ENCODE measurements around the gene DEDD. TPM values are rescaled to one million over a fixed set of nuclear protein-coding genes. Genes with fewer than 3 reads are reported as not detected.
A peak's percentile ranks its signal among the peaks of the same experiment; 100 is the strongest.

DEDD gene
- total RNA-seq, 1 experiment from 2014 or later, result 39.2 TPM

- no peak for TF ChIP-seq ESRRA (CRISPR knock-in tag; IDR thresholded peaks at IDR 0.05; ENCODE audit: borderline replicate concordance)
- TF ChIP-seq NFE2L1 (CRISPR knock-in tag; IDR thresholded peaks at IDR 0.05), result no peak
- no peak for TF ChIP-seq USF2 (CRISPR knock-in tag; IDR thresholded peaks at IDR 0.05)
- no peak for TF ChIP-seq HMGXB4 (CRISPR knock-in tag; IDR thresholded peaks at IDR 0.05)
- TF ChIP-seq CREM (CRISPR knock-in tag; IDR thresholded peaks at IDR 0.05), result no peak
Measured at GRCh38 chr1:161088587-161089110, 43.8 kb downstream of the DEDD start (continued).

GRCh38 chr1:161086457-161086856, 46.0 kb downstream of the DEDD start:
- H3K4me1 Mint-ChIP-seq, result peaks cover 31% of the 10 kb centered on the region

GRCh38 chr1:161085165-161085564, 47.3 kb downstream of the DEDD start:
- POLR2A ChIA-PET, result interaction anchor here (0.7 kb wide), 1 partner anchor 64 kb away, joined by 4 read pairs; the partner anchor contains the start of gene F11R
- Mint-ChIP-seq H3K27ac (no peak overlapping the region), H3K36me3 (no peaks in the 10 kb centered on the region), H3K27me3 (ENCODE audit: low read depth) (no peaks in the 10 kb centered on the region; the same call in 1 of the 2 replicates), H3K4me3 (no peak overlapping the region), H3K9me3 (no peaks in the 10 kb centered on the region), H3K4me1 (peaks cover 41% of the 10 kb centered on the region)
- ATAC-seq (no peak), DNase-seq (ENCODE audit: low spot score) (no peak)
- CTCF ChIA-PET, result interaction anchor here (0.6 to 4.0 kb wide), 4 partner anchors 13 to 29 kb away, joined by 3 to 24 read pairs (median 6); partner anchors contain the start of genes ARHGAP30 and KLHDC9
- TF ChIP-seq AFF4 (CRISPR knock-in tag; IDR thresholded peaks at IDR 0.05; ENCODE audit: borderline replicate concordance), result no peak
- TF ChIP-seq HMGXB4 (CRISPR knock-in tag; IDR thresholded peaks at IDR 0.05), result no peak
- TF ChIP-seq STAT6 (CRISPR knock-in tag; conservative IDR thresholded peaks at IDR 0.05; ENCODE audit: low read depth), result no peak
- TF ChIP-seq SMAD4 (CRISPR knock-in tag; IDR thresholded peaks at IDR 0.05), result no peak
- no peak for TF ChIP-seq ELF4 (CRISPR knock-in tag; IDR thresholded peaks at IDR 0.05; ENCODE audit: low read depth)

More at GRCh38 chr1:161086457-161086856, 46.0 kb downstream of the DEDD start:
- no peaks in the 10 kb centered on the region for H3K36me3 Mint-ChIP-seq
- H3K4me3 Mint-ChIP-seq, result no peak overlapping the region
- H3K27me3 Mint-ChIP-seq (ENCODE audit: low read depth), result no peaks in the 10 kb centered on the region
- ATAC-seq, result peak; percentile 29; the same call in 1 of the 2 replicates
- ChIA-PET CTCF (interaction anchor here (1.2 to 4.0 kb wide), 4 partner anchors 11 to 89 kb away, joined by 4 to 24 read pairs (median 6); partner anchors contain the start of genes ARHGAP30 and KLHDC9), POLR2A (no interaction called here)
- H3K27ac Mint-ChIP-seq, result no peak overlapping the region
- H3K9me3 Mint-ChIP-seq, result no peaks in the 10 kb centered on the region
- TF ChIP-seq USF2 (CRISPR knock-in tag; IDR thresholded peaks at IDR 0.05) (no peak), STAT6 (CRISPR knock-in tag; conservative IDR thresholded peaks at IDR 0.05; ENCODE audit: low read depth) (no peak), GRHL2 (CRISPR knock-in tag; IDR thresholded peaks at IDR 0.05; ENCODE audit: insufficient replicate concordance, severe bottlenecking) (no peak), ETV6 (CRISPR knock-in tag; IDR thresholded peaks at IDR 0.05) (no peak)
- DNase-seq (ENCODE audit: low spot score), result no peak

Data from WTC11 (cell line).